Smooth muscle cell (in vitro differentiated cells): Measurements from ENCODE around the gene GFOD2. TPM values are rescaled to one million over a fixed set of nuclear protein-coding genes. Genes with fewer than 3 reads are reported as not detected.

Experiments used
- DNase-seq: peaks from one replicate; lab custom pipeline; 2025; ENCODE audit not compliant: unreplicated experiment; lab: John Stamatoyannopoulos, UW
- H2AFZ ChIP-seq: fragments of 200-600 bp; sonication (generic); 2 replicates; pipeline ENCODE4 v1.6.0; 2016; ENCODE audit warnings: antibody characterized with exemption, low read depth, mild to moderate bottlenecking
- H3F3A ChIP-seq: fragments of 200-600 bp; sonication (generic); 2 replicates; pipeline ENCODE4 v1.6.0; 2017; ENCODE audit warnings: antibody characterized with exemption, low read depth
- H3K27ac ChIP-seq: fragments of 200-600 bp; sonication (generic); 2 replicates; pipeline ENCODE4 v1.5.1; 2016; ENCODE audit warnings: low read depth, mild to moderate bottlenecking
- H3K27me3 ChIP-seq: fragments of 200-600 bp; sonication (generic); 2 replicates; pipeline ENCODE4 v1.6.1; 2016; ENCODE audit warnings: low read depth, mild to moderate bottlenecking
- H3K36me3 ChIP-seq: fragments of 200-600 bp; sonication (generic); 2 replicates; pipeline ENCODE4 v1.5.1; 2016; ENCODE audit warnings: low read depth
- H3K4me1 ChIP-seq: fragments of 200-600 bp; sonication (generic); 2 replicates; pipeline ENCODE4 v1.5.1; 2016; ENCODE audit warnings: low read depth
- H3K4me2 ChIP-seq: fragments of 200-600 bp; sonication (generic); 2 replicates; pipeline ENCODE4 v1.6.0; 2016; ENCODE audit warnings: mild to moderate bottlenecking
- H3K4me3 ChIP-seq: fragments of 200-600 bp; sonication (generic); 2 replicates; pipeline ENCODE4 v1.5.1; 2016; ENCODE audit warnings: mild to moderate bottlenecking
- H3K79me2 ChIP-seq: fragments of 200-600 bp; sonication (generic); 2 replicates; pipeline ENCODE4 v1.6.0; 2016; ENCODE audit warnings: low read depth, mild to moderate bottlenecking
- H3K9ac ChIP-seq: fragments of 200-600 bp; sonication (generic); 2 replicates; pipeline ENCODE4 v1.6.0; 2016; ENCODE audit warnings: low read depth
- H3K9me3 ChIP-seq: fragments of 200-600 bp; sonication (generic); replicated peaks from 2 replicates; pipeline ENCODE4 v1.5.1; 2016; ENCODE audit warnings: low read depth
- H4K20me1 ChIP-seq: fragments of 200-600 bp; sonication (generic); 2 replicates; pipeline ENCODE4 v1.6.0; 2016; ENCODE audit warnings: low read depth
- CTCF ChIP-seq: fragments of 200-600 bp; sonication (generic); IDR thresholded peaks from 2 replicates; pipeline ENCODE4 v1.5.1; 2017; ENCODE audit warnings: borderline replicate concordance, mild to moderate bottlenecking, antibody characterized with exemption; ENCODE audit not compliant: insufficient read depth, poor library complexity, severe bottlenecking
- WGBS: methylation state at CpG from one replicate; pipeline ENCODE4 v1.1.7; 2016; ENCODE audit warnings: low lambda C conversion rate; 5-methylcytosine and 5-hydroxymethylcytosine counted together
- polyA plus RNA-seq: library from polyadenylated mRNA; unstranded; fragments of >200 nt; fragmentation: Nextera tagmentation; extraction: Ambion mirVana; gene quantifications from 2 replicates; pipeline ENCODE4 v1.2.1, GENCODE V29; 2016
- total RNA-seq: library from RNA; depleted of rRNA; stranded (reverse); fragments of >200 nt; gene quantifications from 2 replicates; pipeline ENCODE4 v1.2.3, GENCODE V29; 2014

The GFOD2 gene
- total and polyA plus RNA-seq, 2 experiments from 2014 or later: 15.0 to 15.1 TPM

- Histone ChIP-seq H3K9me3 (no peaks in the 10 kb centered on the region), H3K9ac (no peak overlapping the region), H3K4me2 (no peak overlapping the region), H3K4me3 (no peak overlapping the region), H3K27me3 (no peaks in the 10 kb centered on the region), H3K27ac (no peak overlapping the region), H3K4me1 (peaks cover 13% of the 10 kb centered on the region), H2AFZ (no peak overlapping the region), H4K20me1 (peaks cover 57% of the 10 kb centered on the region), H3F3A (no peaks in the 10 kb centered on the region), H3K36me3 (no peaks in the 10 kb centered on the region), H3K79me2 (peaks cover 70% of the 10 kb centered on the region)
- no peak for TF ChIP-seq CTCF
- 97% methylated on average over 2 of the region's 2 CpGs for WGBS
- no peak for DNase-seq
Measured at GRCh38 chr16:67716097-67716496, 3.0 kb downstream of the GFOD2 start.

GRCh38 chr16:67714522-67714921 lies 4.6 kb downstream of the GFOD2 start:
- no peak overlapping the region for H3K4me2 ChIP-seq
- no peak overlapping the region for H2AFZ ChIP-seq
- H3K4me1 ChIP-seq: peaks cover 7% of the 10 kb centered on the region
- H3K9me3 ChIP-seq: no peaks in the 10 kb centered on the region
- no peaks in the 10 kb centered on the region for H3K27me3 ChIP-seq
- H3K79me2 ChIP-seq: peaks cover 85% of the 10 kb centered on the region
- 79% methylated on average over 1 of the region's 1 CpG for WGBS
- H3K4me3 ChIP-seq: no peak overlapping the region
- no peak overlapping the region for H3K9ac ChIP-seq
- TF ChIP-seq CTCF: no peak
- H4K20me1 ChIP-seq: peaks cover 73% of the 10 kb centered on the region
- no peak for DNase-seq
- no peaks in the 10 kb centered on the region for H3F3A ChIP-seq
- H3K27ac ChIP-seq: no peak overlapping the region
- H3K36me3 ChIP-seq: no peaks in the 10 kb centered on the region

- Histone ChIP-seq H3K9me3 (no peaks in the 10 kb centered on the region), H3K27me3 (no peaks in the 10 kb centered on the region), H3K27ac (no peak overlapping the region), H3K36me3 (no peaks in the 10 kb centered on the region), H3K79me2 (peaks cover 90% of the 10 kb centered on the region), H3K4me3 (no peak overlapping the region), H3K4me1 (peaks cover 7% of the 10 kb centered on the region), H4K20me1 (peaks cover 80% of the 10 kb centered on the region), H3K4me2 (no peak overlapping the region), H2AFZ (no peak overlapping the region), H3F3A (no peaks in the 10 kb centered on the region), H3K9ac (no peak overlapping the region)
- 79% methylated on average over 5 of the region's 5 CpGs for WGBS
- no peak for TF ChIP-seq CTCF
- no peak for DNase-seq
Measured at GRCh38 chr16:67713647-67714273, 5.4 kb downstream of the GFOD2 start.

- no peak for DNase-seq
- H3K9ac ChIP-seq: no peak overlapping the region
- TF ChIP-seq CTCF: no peak
- no peaks in the 10 kb centered on the region for H3K9me3 ChIP-seq
- H3K4me3 ChIP-seq: no peak overlapping the region
- H2AFZ ChIP-seq: no peak overlapping the region
- no peak overlapping the region for H3K27ac ChIP-seq
- peaks cover 83% of the 10 kb centered on the region for H4K20me1 ChIP-seq
- no peaks in the 10 kb centered on the region for H3K4me1 ChIP-seq
- H3K36me3 ChIP-seq: no peaks in the 10 kb centered on the region
- H3K79me2 ChIP-seq: peaks cover 82% of the 10 kb centered on the region
- H3K27me3 ChIP-seq: no peaks in the 10 kb centered on the region
- no peaks in the 10 kb centered on the region for H3F3A ChIP-seq
- WGBS: 95% methylated on average over 6 of the region's 6 CpGs
- H3K4me2 ChIP-seq: no peak overlapping the region
Measured at GRCh38 chr16:67710607-67711006, 8.5 kb downstream of the GFOD2 start.
